Breast epithelium (tissue), 4 donors: ENCODE results near the gene UNC13B. TPM values are rescaled to one million over a fixed set of nuclear protein-coding genes. Genes with fewer than 3 reads are reported as not detected.
"Not testable (repeated sequence)": the region's sequence is repeated elsewhere in the genome, so short reads cannot be mapped to it uniquely, and the experiment has no call there.

Experiments
- DNase-seq, 2 donors: peaks; one replicate each; pipeline ENCODE4 v3.0.0-alpha.2; 2019; ENCODE audit warnings: low spot score in 2 of 2
- H3K27ac ChIP-seq, 2 donors: fragments of 200-600 bp; sonication (generic) in 1 of 2; one replicate each; pipeline ENCODE4 v1.5.1; 2016 to 2019; ENCODE audit warnings: mild to moderate bottlenecking in 1 of 2
- H3K27me3 ChIP-seq, 2 donors: fragments of 200-600 bp; sonication (generic) in 1 of 2; one replicate each; pipeline versions ENCODE4 v1.5.1 to v1.6.0; 2017 to 2019; ENCODE audit warnings: control low read depth in 1 of 2, mild to moderate bottlenecking in 1 of 2
- H3K36me3 ChIP-seq: fragments of 200-600 bp; one replicate; pipeline ENCODE4 v1.5.1; 2019
- H3K4me1 ChIP-seq, 2 donors: fragments of 200-600 bp; sonication (generic); one replicate each; pipeline ENCODE4 v1.5.1; 2016 to 2019; ENCODE audit warnings: control low read depth in 1 of 2
- H3K4me3 ChIP-seq, 3 donors: fragments of 200-600 bp; sonication (generic); 1 replicate in 2 of 3; 2 replicates in 1 of 3; pipeline ENCODE4 v1.5.1; 2016 to 2019; ENCODE audit warnings: mild to moderate bottlenecking in 3 of 3, moderate library complexity in 2 of 3
- H3K9me3 ChIP-seq, 2 donors: fragments of 200-600 bp; sonication (generic) in 1 of 2; one replicate each; pipeline ENCODE4 v1.5.1; 2016 to 2019; ENCODE audit warnings: control low read depth in 1 of 2
- POLR2A ChIP-seq: fragments of 450-650 bp; IDR thresholded peaks from one replicate; pipeline ENCODE4 v1.6.1; 2016; ENCODE audit warnings: antibody characterized with exemption, mild to moderate bottlenecking, moderate library complexity
- POLR2AphosphoS5 ChIP-seq, 3 donors: sonication (generic); formaldehyde crosslinking; IDR thresholded peaks; one replicate each; pipeline ENCODE4 v1.6.1; 2017; ENCODE audit warnings: antibody characterized with exemption in 3 of 3
- intact Hi-C: fragments of 100-400 bp; cut with DNase I; formaldehyde crosslinking; loops from one replicate; pipeline ENCODE4 v1.15.1; 2023; ENCODE audit warnings: low total_unique reads
- total RNA-seq, 3 donors: library from RNA; depleted of rRNA; stranded (reverse); fragments of >200 nt; gene quantifications; one replicate each; pipeline ENCODE4 v1.1.0, GENCODE V29; 2016
- TF ChIP-seq, protein P1 (sequence below), 3 donors: fragments of 450-650 bp; IDR thresholded peaks; one replicate each; pipeline ENCODE4 v1.5.1; 2016 to 2017; ENCODE audit warnings: antibody characterized with exemption in 3 of 3, mild to moderate bottlenecking in 3 of 3, moderate library complexity in 3 of 3

UNC13B gene
- total RNA-seq, 3 donors from 2014 or later: 19.3 to 36.6 (median 27.2) TPM

DNA sequence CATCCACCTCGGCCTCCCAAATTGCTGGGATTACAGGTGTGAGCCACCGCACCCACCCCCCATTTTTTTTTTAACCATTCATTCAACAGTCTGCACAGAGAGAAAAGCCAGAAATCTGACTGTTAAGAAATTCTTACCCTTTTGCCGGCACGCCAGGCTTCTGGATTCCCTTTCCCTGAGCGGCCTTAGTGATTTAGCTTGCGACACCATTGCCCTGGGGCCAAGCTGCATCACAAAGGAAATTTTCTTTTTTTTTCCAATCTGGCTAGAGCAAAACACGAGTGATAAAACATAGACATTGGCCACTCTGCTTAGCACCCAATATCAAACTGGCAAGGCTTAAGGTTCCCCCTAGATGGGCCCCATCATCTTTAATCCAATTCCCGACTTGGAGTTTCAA, 24.9 kb upstream of the UNC13B start:
- no peaks in the 10 kb centered on the region for H3K27me3 ChIP-seq
- intact Hi-C loops: no loop called here
- H3K9me3 ChIP-seq: peaks cover 12 to 15% of the 10 kb centered on the region in 2 donors
- no peak for DNase-seq
- no peaks in the 10 kb centered on the region for H3K36me3 ChIP-seq
- no peak overlapping the region for H3K27ac ChIP-seq
- TF ChIP-seq POLR2A (no peak), POLR2AphosphoS5 (IDR thresholded peaks at IDR 0.05) (no peak)
- TF ChIP-seq, protein P1, sequence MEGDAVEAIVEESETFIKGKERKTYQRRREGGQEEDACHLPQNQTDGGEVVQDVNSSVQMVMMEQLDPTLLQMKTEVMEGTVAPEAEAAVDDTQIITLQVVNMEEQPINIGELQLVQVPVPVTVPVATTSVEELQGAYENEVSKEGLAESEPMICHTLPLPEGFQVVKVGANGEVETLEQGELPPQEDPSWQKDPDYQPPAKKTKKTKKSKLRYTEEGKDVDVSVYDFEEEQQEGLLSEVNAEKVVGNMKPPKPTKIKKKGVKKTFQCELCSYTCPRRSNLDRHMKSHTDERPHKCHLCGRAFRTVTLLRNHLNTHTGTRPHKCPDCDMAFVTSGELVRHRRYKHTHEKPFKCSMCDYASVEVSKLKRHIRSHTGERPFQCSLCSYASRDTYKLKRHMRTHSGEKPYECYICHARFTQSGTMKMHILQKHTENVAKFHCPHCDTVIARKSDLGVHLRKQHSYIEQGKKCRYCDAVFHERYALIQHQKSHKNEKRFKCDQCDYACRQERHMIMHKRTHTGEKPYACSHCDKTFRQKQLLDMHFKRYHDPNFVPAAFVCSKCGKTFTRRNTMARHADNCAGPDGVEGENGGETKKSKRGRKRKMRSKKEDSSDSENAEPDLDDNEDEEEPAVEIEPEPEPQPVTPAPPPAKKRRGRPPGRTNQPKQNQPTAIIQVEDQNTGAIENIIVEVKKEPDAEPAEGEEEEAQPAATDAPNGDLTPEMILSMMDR (IDR thresholded peaks at IDR 0.05): no peak
- no peaks in the 10 kb centered on the region for H3K4me1 ChIP-seq
- no peak overlapping the region for H3K4me3 ChIP-seq

DNA sequence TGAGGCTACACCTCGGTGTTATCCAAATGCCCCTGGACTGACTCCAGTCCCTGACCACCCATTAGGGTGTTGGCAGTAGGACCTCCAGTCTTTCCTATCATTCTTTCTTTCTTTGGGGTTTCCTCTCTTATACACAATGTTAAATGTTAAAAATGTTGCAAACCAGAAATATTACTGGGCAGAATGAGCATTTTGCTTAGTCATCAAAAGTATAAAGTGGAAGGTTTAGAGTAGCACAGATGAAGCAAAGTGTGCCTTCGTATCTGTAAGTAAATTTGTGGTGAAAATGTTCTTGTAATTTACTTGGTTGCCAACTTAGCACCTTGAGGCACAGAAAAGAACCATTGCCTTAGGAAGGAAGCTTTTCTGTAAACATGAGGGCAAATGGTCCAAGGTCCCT, 21.7 kb upstream of the UNC13B start:
- peaks cover 22 to 25% of the 10 kb centered on the region in 2 donors for H3K9me3 ChIP-seq
- TF ChIP-seq, protein P1 (IDR thresholded peaks at IDR 0.05): no peak
- intact Hi-C loops: no loop called here

DNA sequence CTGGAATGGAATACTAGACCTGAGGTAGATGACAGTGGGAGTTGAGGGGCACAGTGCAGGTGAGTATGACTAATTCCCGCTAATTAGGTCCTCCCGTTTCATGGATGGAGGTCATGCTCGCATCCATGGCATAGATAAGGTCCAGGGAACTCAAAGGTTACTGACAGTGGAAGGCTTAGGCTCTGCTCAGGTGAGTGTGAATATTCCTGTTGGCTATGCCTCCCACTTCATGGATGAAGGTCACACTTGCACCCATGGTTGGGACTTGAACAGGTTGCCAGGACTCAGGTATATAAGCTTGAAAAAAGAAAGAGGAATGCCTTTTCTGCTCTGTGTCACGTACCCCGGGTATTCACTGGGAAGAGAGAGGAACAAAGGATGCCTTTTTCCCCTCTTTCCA, 19.8 kb upstream of the UNC13B start:
- Histone ChIP-seq H3K9me3 (peaks cover 22 to 25% of the 10 kb centered on the region in 2 donors), H3K4me1 (no peaks in the 10 kb centered on the region), H3K4me3 (no peak overlapping the region), H3K36me3 (no peaks in the 10 kb centered on the region), H3K27me3 (no peaks in the 10 kb centered on the region), H3K27ac (no peak overlapping the region)
- no peak for DNase-seq
- intact Hi-C loops: no loop called here
- TF ChIP-seq, protein P1 (IDR thresholded peaks at IDR 0.05): no peak
- TF ChIP-seq POLR2AphosphoS5 (IDR thresholded peaks at IDR 0.05) (no peak), POLR2A (no peak)

More for the DNA sequence above, 21.7 kb upstream of the UNC13B start:
- Histone ChIP-seq H3K4me3 (no peak overlapping the region), H3K4me1 (no peaks in the 10 kb centered on the region), H3K27ac (no peak overlapping the region), H3K36me3 (no peaks in the 10 kb centered on the region), H3K27me3 (no peaks in the 10 kb centered on the region)
- DNase-seq: no peak

GRCh38 chr9:35147941-35148563, 13.8 kb upstream of the UNC13B start:
- intact Hi-C loops, H3K36me3 ChIP-seq, H3K4me1 ChIP-seq, H3K27ac ChIP-seq, DNase-seq, H3K27me3 ChIP-seq, H3K4me3 ChIP-seq: not testable (repeated sequence)
- peaks cover 1 to 21% of the 10 kb centered on the region in 2 donors for H3K9me3 ChIP-seq

- intact Hi-C loops: no loop called here
- Histone ChIP-seq H3K27ac (no peak overlapping the region), H3K4me1 (no peaks in the 10 kb centered on the region), H3K4me3 (no peak overlapping the region), H3K27me3 (no peaks in the 10 kb centered on the region), H3K9me3 (peaks cover 0 to 19% of the 10 kb centered on the region in 2 donors), H3K36me3 (no peaks in the 10 kb centered on the region)
- DNase-seq: no peak
- TF ChIP-seq, protein P1 (IDR thresholded peaks at IDR 0.05): no peak
- TF ChIP-seq POLR2A (no peak), POLR2AphosphoS5 (IDR thresholded peaks at IDR 0.05) (no peak)
Observed at GRCh38 chr9:35152926-35153325, 8.9 kb upstream of the UNC13B start.
